K562 (cell line): ENCODE results near the gene COQ8A. TPM values are rescaled to one million over a fixed set of nuclear protein-coding genes. Genes with fewer than 3 reads are reported as not detected.

Experiments used
- ATAC-seq: fragments of 200-7000 bp; cut with Tn5 transposase; 3 replicates; pipeline ENCODE4 v1.9.1; 2020; ENCODE audit warnings: moderate library complexity
- BruUV-seq: library from RNA; stranded (reverse); fragments of 400-500 nt; replicated peaks from 2 replicates; lab custom pipeline; 2021; lab: Mats Ljungman, UMichigan
- CTCF ChIA-PET: fragments of 300-600 bp; formaldehyde crosslinking; extraction: SDS; loops from one replicate; lab custom pipeline; 2021; ENCODE audit warnings: low intra/inter-chr PET ratio; lab: Yijun Ruan, JAX
- POLR2A ChIA-PET: fragments of 300-600, 350-650 bp; sonication (Branson Sonifier 250); formaldehyde crosslinking; extraction: SDS; loops from one replicate; lab custom pipeline; 2021; ENCODE audit warnings: antibody characterized with exemption, inconsistent platforms; lab: Yijun Ruan, JAX
- DNase-seq, 4 experiments: peaks; one replicate each; pipeline versions ENCODE4 v3.0.0 to v3.0.0-alpha.2; 2011 to 2018; ENCODE audit warnings: low spot score in 3 of 4, mixed read lengths in 3 of 4; ENCODE audit errors: extremely low read depth in 1 of 4
- FAIRE-seq: peaks from 2 replicates; lab custom pipeline; 2011; peaks lifted over from hg19 to GRCh38; lab: Jason Lieb, UNC
- H2AFZ ChIP-seq: 2 replicates; pipeline ENCODE4 v1.6.0; 2011; ENCODE audit warnings: low read depth, low read length, control low read depth, inconsistent platforms
- H3K27ac ChIP-seq: fragments of 200-600 bp; 3 replicates; pipeline ENCODE4 v1.8.0; 2011; ENCODE audit warnings: low read depth, mild to moderate bottlenecking, control low read depth, inconsistent platforms, low read length, moderate library complexity, mixed read lengths; ENCODE audit errors: extremely low read depth
- H3K27me3 ChIP-seq, 2 experiments: fragments of 300-600 bp in 1 of 2; 2 replicates in 1 of 2; 3 replicates in 1 of 2; pipeline versions ENCODE4 v1.6.0 to v1.8.0; 2011; ENCODE audit warnings: inconsistent platforms in 2 of 2, low read length in 2 of 2, mild to moderate bottlenecking in 1 of 2, mixed read lengths in 1 of 2, moderate library complexity in 1 of 2; ENCODE audit not compliant: control insufficient read depth in 2 of 2, insufficient read depth in 2 of 2
- H3K36me3 ChIP-seq: fragments of 300-600 bp; 3 replicates; pipeline ENCODE4 v1.8.0; 2011; ENCODE audit warnings: mild to moderate bottlenecking, low read length, inconsistent platforms; ENCODE audit not compliant: control insufficient read depth, insufficient read depth
- H3K4me1 ChIP-seq, 2 experiments: fragments of 200-600 bp in 1 of 2; replicated peaks in 1 of 2; 2 replicates in 1 of 2; 3 replicates in 1 of 2; pipeline versions ENCODE4 v1.5.1 to v1.8.0; 2011; ENCODE audit warnings: inconsistent platforms in 2 of 2, low read length in 2 of 2, mild to moderate bottlenecking in 1 of 2, mixed read lengths in 1 of 2, moderate library complexity in 1 of 2; ENCODE audit not compliant: control insufficient read depth in 2 of 2, insufficient read depth in 2 of 2
- H3K4me2 ChIP-seq: 2 replicates; pipeline ENCODE4 v1.6.1; 2011; ENCODE audit warnings: low read length, control low read depth, inconsistent platforms, mixed read lengths; ENCODE audit not compliant: insufficient read depth
- H3K4me3 ChIP-seq: fragments of 200-600 bp; sonication (generic), shearing (Covaris generic); 2 replicates; pipeline ENCODE4 v1.5.1; 2016; ENCODE audit warnings: control low read depth, inconsistent platforms
- H3K79me2 ChIP-seq: fragments of 200-600 bp; 3 replicates; pipeline ENCODE4 v1.8.0; 2011; ENCODE audit warnings: low read length, inconsistent platforms; ENCODE audit not compliant: control insufficient read depth, insufficient read depth
- H3K9ac ChIP-seq, 2 experiments: 2 replicates each; pipeline versions ENCODE4 v1.6.0 to v1.6.1; 2011; ENCODE audit warnings: low read depth in 2 of 2, low read length in 2 of 2, control low read depth in 1 of 2, inconsistent platforms in 1 of 2, mild to moderate bottlenecking in 1 of 2, mixed read lengths in 1 of 2; ENCODE audit not compliant: insufficient read depth in 1 of 2
- H3K9me1 ChIP-seq: one replicate; pipeline ENCODE4 v1.6.0; 2011; ENCODE audit warnings: inconsistent platforms, mild to moderate bottlenecking, low read length, moderate library complexity; ENCODE audit not compliant: control insufficient read depth, insufficient read depth
- H3K9me3 ChIP-seq: replicated peaks from 2 replicates; pipeline ENCODE4 v1.5.1; 2011; ENCODE audit warnings: low read depth, low read length, inconsistent platforms; ENCODE audit not compliant: control insufficient read depth, insufficient read depth
- H4K20me1 ChIP-seq: replicated peaks from 2 replicates; pipeline ENCODE4 v1.6.1; 2011; ENCODE audit warnings: low read length, inconsistent platforms, mixed read lengths; ENCODE audit not compliant: control insufficient read depth, insufficient read depth
- CHD1 ChIP-seq: fragments of 200-600 bp; sonication (generic); IDR thresholded peaks from one replicate; pipeline ENCODE4 v1.6.1; 2012; ENCODE audit warnings: mild to moderate bottlenecking, moderate library complexity, low read length, inconsistent platforms
- CREB3 ChIP-seq: fragments of 450-650 bp; conservative IDR thresholded peaks from 2 replicates; pipeline ENCODE4 v1.6.1; 2016; ENCODE audit warnings: missing genetic modification characterization, low read depth, mild to moderate bottlenecking, missing compliant biosample characterization, moderate library complexity
- DDX20 ChIP-seq: fragments of 450-650 bp; IDR thresholded peaks from 2 replicates; pipeline ENCODE4 v1.6.1; 2016; ENCODE audit warnings: missing genetic modification characterization, low read depth, mild to moderate bottlenecking, missing compliant biosample characterization, moderate library complexity
- ETV5 ChIP-seq: sonication (generic); formaldehyde crosslinking; IDR thresholded peaks from 2 replicates; pipeline ENCODE4 v1.4.0; 2020; ENCODE audit warnings: low read depth, mild to moderate bottlenecking, missing genetic modification reagents
- GMEB1 ChIP-seq: fragments of 250-450 bp; sonication (Bioruptor Pico); IDR thresholded peaks from 2 replicates; pipeline ENCODE4 v1.4.0; 2020; ENCODE audit warnings: mild to moderate bottlenecking
- HDAC6 ChIP-seq: IDR thresholded peaks from 2 replicates; pipeline ENCODE4 v1.6.1; 2012; ENCODE audit warnings: low read depth, mild to moderate bottlenecking, control low read depth, inconsistent platforms, low read length, moderate library complexity
- MTF1 ChIP-seq: fragments of 250-450 bp; sonication (Bioruptor Pico); IDR thresholded peaks from 2 replicates; pipeline ENCODE4 v1.9.0; 2021; ENCODE audit warnings: moderate library complexity, mild to moderate bottlenecking, inconsistent platforms, borderline replicate concordance
- RCOR1 ChIP-seq, 2 experiments: IDR thresholded peaks; 2 replicates each; pipeline ENCODE4 v1.6.1; 2012; ENCODE audit warnings: low read depth in 2 of 2, low read length in 2 of 2, borderline replicate concordance in 1 of 2, improper control_type of control experiment in 1 of 2
- SRSF7 ChIP-seq: fragments of 200-400 bp; formaldehyde crosslinking; optimal IDR thresholded peaks from 2 replicates; pipeline ENCODE3; 2017; ENCODE audit warnings: mild to moderate bottlenecking, low read depth, low read length
- TAF15 ChIP-seq: fragments of 200-400 bp; formaldehyde crosslinking; IDR thresholded peaks from 2 replicates; pipeline ENCODE4 v1.6.1; 2017; ENCODE audit warnings: mild to moderate bottlenecking, low read depth, low read length, moderate library complexity
- ZNF507 ChIP-seq: conservative IDR thresholded peaks from 2 replicates; pipeline ENCODE4 v1.6.1; 2017; ENCODE audit warnings: missing genetic modification characterization, missing compliant biosample characterization
- ZNF551 ChIP-seq: fragments of 250-450 bp; sonication (Bioruptor Pico); IDR thresholded peaks from 2 replicates; pipeline ENCODE4 v1.5.0; 2021; ENCODE audit warnings: mild to moderate bottlenecking, moderate library complexity
- WGBS: fragments of 100-300 bp; shearing (Covaris generic); methylation state at CpG from one replicate; pipeline ENCODE4 v1.1.6; 2016; ENCODE audit warnings: low coverage, mixed read lengths; ENCODE audit not compliant: insufficient coverage; ENCODE audit errors: missing lambda C conversion rate; 5-methylcytosine and 5-hydroxymethylcytosine counted together
- in situ Hi-C: fragments of 300-500 bp; cut with MboI; formaldehyde crosslinking; loops from 4 replicates; pipeline ENCODE4 v1.15.0; 2018; ENCODE audit warnings: inconsistent platforms, mixed read lengths
- intact Hi-C: fragments of 100-400 bp; cut with micrococcal nuclease; formaldehyde crosslinking; loops from 2 replicates; pipeline ENCODE4 v1.14.2; 2022
- polyA plus RNA-seq, 8 experiments: library from polyadenylated mRNA; depleted of rRNA in 4 of 8; stranded (reverse) in 5 of 8; unstranded in 3 of 8; fragments of >200 nt; fragmentation: Nextera tagmentation in 2 of 8; fragmentation: Illumina TruSeq in 1 of 8; extraction: Ambion mirVana in 2 of 8; extraction: Trizol in 1 of 8; gene quantifications; 2 replicates each; pipeline versions ENCODE4 v1.2.1 to v1.2.3, GENCODE V29; 2011 to 2014; ENCODE audit warnings: inconsistent platforms in 1 of 8, missing spikeins in 1 of 8
- total RNA-seq, 7 experiments: library from RNA; depleted of rRNA in 6 of 7; stranded (reverse); fragments of >200 nt in 6 of 7; fragmentation: Illumina TruSeq in 2 of 7; extraction: Trizol in 2 of 7; gene quantifications; 2 replicates each; pipeline versions ENCODE4 v1.2.1 to v1.2.3, GENCODE V29; 2011 to 2021; ENCODE audit warnings: low replicate concordance in 1 of 7

COQ8A gene
- total and polyA plus RNA-seq, 9 of the 15 experiments (the other 6 are each of a cell fraction or from before 2014, with no cell fraction given) = 2.6 to 54.3 (median 32.4) TPM

- no peak for TF ChIP-seq ZNF551
- no peak for TF ChIP-seq HDAC6
- TF ChIP-seq TAF15 = no peak
Measured at GRCh38 chr1:226891346-226891745, 48.7 kb upstream of the COQ8A start (continued).

- Histone ChIP-seq H3K9me3 (no peaks in the 10 kb centered on the region), H3K4me3 (no peak overlapping the region), H3K79me2 (no peaks in the 10 kb centered on the region), H3K4me1 (no peaks in the 10 kb centered on the region), H2AFZ (no peak overlapping the region), H3K4me2 (no peak overlapping the region), H4K20me1 (no peaks in the 10 kb centered on the region), H3K27me3 (no peaks in the 10 kb centered on the region), H3K27ac (no peak overlapping the region), H3K36me3 (peaks cover 23% of the 10 kb centered on the region; the same call in 2 of the 3 replicates), H3K9ac (peak overlapping the region in 1 of 2 experiments; percentile 32; a peak in 1 of 4 replicates), H3K9me1 (peaks cover 6% of the 10 kb centered on the region)
- ChIA-PET CTCF (no interaction called here), POLR2A (interaction anchor here (0.6 to 0.7 kb wide), 3 partner anchors 261 to 598 kb away, joined by 3 to 4 read pairs (median 3); no protein-coding TSS in a partner anchor)
- 79% methylated on average over 15 of the region's 17 CpGs for WGBS
- BruUV-seq = no TSS peak
- DNase-seq (no peak), FAIRE-seq (no peak), ATAC-seq (no peak)
- intact Hi-C loops (no loop called here), in situ Hi-C loops (no loop called here)
- TF ChIP-seq CREB3 (tag) (no peak), GMEB1 (no peak), SRSF7 (no peak), MTF1 (no peak), CHD1 (no peak), ZNF507 (no peak), DDX20 (tag) (no peak), RCOR1 (IDR thresholded peaks at IDR 0.05; ENCODE audit: borderline replicate concordance in 1 of 2, low read depth in 2 of 2, low read length in 2 of 2) (no peak), ETV5 (CRISPR knock-in tag) (no peak)
Measured at GRCh38 chr1:226891846-226892523, 48.1 kb upstream of the COQ8A start.
